H1 (cell line): ENCODE measurements around the gene MAPK8IP1. TPM values are rescaled to one million over a fixed set of nuclear protein-coding genes. Genes with fewer than 3 reads are reported as not detected.

Experiments used
- CBX8 ChIP-seq: fragments of 300-800, 300-1000 bp; sonication (generic); IDR thresholded peaks from 2 replicates; pipeline ENCODE4 v1.7.1; 2016; ENCODE audit warnings: low read depth, low read length, borderline replicate concordance
- EGR1 ChIP-seq: IDR thresholded peaks from 2 replicates; pipeline ENCODE4 v1.6.1; 2011; ENCODE audit warnings: low read depth, low read length, borderline replicate concordance
- polyA plus RNA-seq, 7 experiments: library from polyadenylated mRNA; depleted of rRNA in 3 of 7; stranded (reverse) in 5 of 7; unstranded in 2 of 7; fragments of >200 nt in 5 of 7; fragments of 200-250 nt in 2 of 7; gene quantifications; 1 replicate in 5 of 7; 2 replicates in 1 of 7; 4 replicates in 1 of 7; pipeline versions ENCODE4 v1.2.1 to v1.2.3, GENCODE V29; 2011 to 2013; ENCODE audit warnings: missing spikeins in 2 of 7, mixed read lengths in 2 of 7
- total RNA-seq: library from RNA; stranded (reverse); fragmentation: NEBNext Ultra II Directional; extraction: Animal tissue kit (Norgen Biotek cat#: 25700); gene quantifications from 2 replicates; pipeline ENCODE4 v1.2.1, GENCODE V29; 2021

The MAPK8IP1 gene
- total and polyA plus RNA-seq, 2 of the 8 experiments (the other 6 are each of a cell fraction or from before 2014, with no cell fraction given), result 32.4 to 40.1 TPM

GRCh38 chr11:45877221-45877620 is 8.2 kb upstream of the MAPK8IP1 start (continued):
- TF ChIP-seq EGR1 (no peak), CBX8 (no peak)
